ENCODE data around the gene INTS11.
A peak's percentile ranks its signal among the peaks of the same experiment; 100 is the strongest.

The INTS11 gene

DNA sequence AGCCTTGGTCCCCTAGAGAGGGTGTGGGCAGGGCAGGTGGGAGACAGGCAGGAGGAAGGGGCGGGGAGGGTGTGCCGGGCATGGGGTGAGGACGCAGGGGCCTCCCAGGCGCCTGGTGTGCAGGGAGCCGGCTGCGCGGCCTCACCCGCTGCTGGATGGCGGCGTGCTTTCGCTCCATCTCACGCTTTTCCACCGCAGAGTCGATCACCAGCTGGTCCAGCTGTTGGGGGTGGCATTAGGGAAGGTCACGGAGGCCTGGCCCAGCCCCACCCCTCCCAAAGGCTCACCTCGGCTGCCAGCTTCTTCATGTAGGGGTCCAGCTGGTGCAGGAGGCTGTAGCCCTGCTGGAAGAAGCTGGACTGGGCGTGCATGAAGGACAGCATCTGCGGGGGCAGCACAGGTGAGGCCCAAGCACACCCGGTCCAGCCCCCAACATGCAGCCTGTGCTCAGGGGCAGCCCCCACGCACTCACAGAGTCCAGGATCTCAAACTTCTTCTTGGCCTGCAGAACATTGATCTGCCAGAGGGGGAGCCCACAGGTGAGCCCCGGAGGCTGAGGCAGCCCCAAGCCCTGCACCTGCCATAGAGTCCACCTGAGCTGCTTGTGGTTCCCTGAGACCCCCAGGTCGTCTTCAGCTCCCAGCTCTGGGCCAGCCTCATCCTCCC, 24.6 kb downstream of the INTS11 start:
- DNase-seq: no peak

- DNase-seq: no peak
Observed at GRCh38 chr1:1298861-1299685, 25.4 kb downstream of the INTS11 start.

GRCh38 chr1:1297802-1298424, 26.5 kb downstream of the INTS11 start:
- DNase-seq: no peak

DNA sequence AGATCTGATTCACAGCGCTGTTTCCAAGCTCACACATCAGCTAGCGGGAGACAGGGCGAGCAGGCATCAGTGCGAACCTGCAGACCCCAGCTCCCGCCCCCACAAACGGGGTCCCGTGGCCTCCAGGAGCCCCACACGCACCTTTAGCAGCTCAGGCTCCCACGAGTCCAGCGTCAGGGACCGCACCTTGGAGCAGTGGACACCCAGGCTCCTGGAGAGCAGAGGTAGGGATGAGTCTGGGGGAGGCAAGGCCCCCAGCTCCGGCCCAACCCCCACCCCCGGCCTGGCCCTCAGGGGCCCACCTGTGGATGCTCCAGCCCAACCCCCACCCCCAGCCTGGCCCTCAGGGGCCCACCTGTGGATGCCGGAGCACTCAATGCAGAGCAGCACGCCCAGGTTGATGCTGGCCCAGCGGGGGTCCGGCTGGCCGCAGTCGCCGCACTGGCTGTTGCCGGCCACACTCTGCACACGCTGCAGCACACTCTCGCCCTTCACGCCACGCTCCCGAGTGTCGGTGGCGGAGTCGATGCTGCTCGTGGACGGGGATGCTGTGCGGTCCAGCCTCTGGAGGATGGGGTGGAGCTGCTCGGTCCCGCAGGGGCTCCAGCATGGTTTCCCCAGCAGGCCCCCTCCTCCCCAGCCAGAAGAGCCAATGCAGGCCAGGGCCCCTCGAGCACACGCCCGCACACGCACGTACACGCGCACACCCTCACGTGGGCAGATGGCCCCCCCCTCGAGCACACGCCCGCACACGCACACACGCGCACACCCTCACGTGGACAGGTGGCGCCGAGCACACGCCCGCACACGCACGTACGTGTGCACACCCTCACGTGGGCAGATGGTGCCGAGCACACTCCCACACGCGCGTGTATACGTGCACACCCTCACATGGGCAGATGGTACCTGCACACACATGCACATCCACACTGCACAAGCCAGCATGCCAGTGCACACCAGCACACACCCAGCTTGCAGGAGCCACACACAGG, 28.1 kb downstream of the INTS11 start:
- DNase-seq: no peak

- no peak for DNase-seq
Observed at GRCh38 chr1:1295154-1295923, 29.1 kb downstream of the INTS11 start.

GRCh38 chr1:1294250-1294890, 30.1 kb downstream of the INTS11 start:
- DNase-seq: no peak

DNA sequence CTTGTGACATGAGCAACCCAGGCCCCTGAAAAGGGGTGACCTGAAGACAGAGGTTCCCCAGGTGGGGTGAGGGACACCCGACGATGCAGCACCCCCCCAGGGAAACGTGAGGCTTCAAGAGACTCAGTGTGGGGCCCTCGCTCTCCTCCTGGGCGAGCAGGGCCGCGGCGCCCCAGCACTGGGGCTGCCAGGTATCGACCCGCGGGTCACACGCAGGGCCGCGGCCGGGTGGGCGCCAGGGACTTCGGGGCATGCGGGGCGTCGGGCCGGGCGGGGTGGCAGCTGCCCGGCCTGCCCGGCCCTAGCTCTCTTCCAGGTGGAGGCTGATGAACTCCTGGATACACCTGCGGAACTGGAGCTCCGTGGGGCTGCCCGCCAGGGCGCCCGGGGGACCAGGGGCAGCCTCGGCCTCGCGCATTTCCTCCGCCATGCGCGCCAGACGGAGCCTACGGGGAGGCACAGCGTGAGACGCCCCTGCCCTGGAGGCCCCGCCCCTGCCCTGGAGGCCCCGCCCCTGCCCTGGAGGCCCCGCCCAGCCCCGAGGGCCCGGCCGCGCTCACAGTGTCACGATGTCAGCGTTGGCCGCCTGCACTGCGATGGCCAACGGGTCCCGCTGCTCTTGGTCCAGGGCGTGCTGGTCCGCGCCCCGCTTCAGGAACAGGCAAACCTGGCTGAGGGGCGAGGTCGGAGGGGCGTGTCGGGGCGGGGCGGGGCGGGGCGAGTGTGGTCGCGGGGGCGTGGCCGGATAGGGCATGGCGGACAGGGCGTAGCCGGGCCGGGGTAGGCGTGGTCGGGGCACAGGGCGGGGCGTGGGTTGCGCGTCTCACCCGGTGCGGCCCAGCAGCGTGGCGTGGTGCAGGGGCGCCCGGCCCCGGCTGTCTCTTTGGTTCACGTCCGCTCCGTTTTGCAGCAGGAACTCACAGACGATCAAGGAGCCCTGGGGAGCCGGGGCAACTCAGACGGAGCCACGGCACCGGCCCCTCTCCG, 30.9 kb downstream of the INTS11 start:
- no peak for DNase-seq

- DNase-seq: no peak
Observed at GRCh38 chr1:1292851-1293250, 31.6 kb downstream of the INTS11 start.

- no peak for DNase-seq
Observed at GRCh38 chr1:1292442-1292779, 32.0 kb downstream of the INTS11 start.

DNA sequence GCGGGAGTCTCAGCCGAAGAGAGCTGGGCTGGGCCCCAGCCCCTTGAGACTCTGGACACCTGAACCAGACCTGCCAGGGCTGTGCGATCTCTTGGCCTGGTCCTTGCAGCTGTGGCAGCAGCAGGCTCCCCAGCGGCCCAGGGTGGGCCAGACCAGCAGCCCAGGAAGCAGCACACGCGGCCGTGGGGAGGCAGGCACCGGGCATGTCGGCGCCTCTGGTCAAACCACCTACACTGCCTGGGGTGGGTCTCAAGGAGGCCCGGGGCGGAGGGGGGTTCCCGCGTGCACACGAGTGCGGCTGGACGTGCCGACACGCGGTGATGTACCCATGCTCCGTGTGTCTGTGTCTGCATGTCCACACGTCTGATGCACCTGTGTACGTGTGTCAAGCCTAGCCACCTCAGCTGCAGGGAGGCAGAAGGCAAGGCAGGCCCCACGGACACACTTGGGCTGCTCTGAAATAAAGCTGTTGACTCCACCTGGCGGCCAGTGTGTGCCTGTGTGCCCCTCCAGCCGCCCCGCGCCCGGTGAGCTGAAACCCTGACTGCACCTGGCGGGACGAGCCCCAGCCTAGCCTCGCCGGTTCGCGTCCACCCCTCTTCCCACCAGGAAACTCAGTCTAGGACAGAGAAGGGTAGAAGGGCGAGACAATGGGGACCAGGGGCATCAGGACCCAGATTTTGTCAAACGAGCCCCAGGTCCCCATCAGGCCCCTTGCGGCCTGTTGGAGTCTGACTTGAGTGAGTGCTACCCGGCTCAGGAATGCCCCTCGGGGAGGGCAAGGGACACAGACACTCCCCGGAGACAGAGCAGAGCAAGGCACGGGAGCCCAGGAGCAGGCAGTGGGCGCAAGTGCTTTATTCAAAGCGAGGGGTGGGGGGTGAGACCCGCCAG, 32.7 kb downstream of the INTS11 start:
- peak; percentile 63 to 70 for DNase-seq

DNA sequence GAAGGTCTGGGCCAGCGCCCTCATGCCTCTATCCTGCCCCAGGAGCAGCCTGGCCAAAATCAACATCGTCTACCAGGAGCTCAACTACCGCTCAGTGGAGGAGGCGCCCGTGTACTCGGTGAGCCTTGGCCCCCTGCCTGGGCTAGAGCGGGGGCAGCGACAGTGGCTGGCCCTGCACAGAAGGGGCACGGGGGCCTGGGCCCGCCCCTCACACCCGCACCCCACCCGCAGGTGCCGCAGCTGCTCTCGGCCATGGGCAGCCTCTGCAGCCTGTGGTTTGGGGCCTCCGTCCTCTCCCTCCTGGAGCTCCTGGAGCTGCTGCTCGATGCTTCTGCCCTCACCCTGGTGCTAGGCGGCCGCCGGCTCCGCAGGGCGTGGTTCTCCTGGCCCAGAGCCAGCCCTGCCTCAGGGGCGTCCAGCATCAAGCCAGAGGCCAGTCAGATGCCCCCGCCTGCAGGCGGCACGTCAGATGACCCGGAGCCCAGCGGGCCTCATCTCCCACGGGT, 33.4 kb downstream of the INTS11 start:
- DNase-seq: no peak

GRCh38 chr1:1290238-1290731, 34.2 kb downstream of the INTS11 start:
- DNase-seq: peak; percentile 71 to 76

- no peak for DNase-seq
Observed at GRCh38 chr1:1287288-1288110, 37.0 kb downstream of the INTS11 start.

DNA sequence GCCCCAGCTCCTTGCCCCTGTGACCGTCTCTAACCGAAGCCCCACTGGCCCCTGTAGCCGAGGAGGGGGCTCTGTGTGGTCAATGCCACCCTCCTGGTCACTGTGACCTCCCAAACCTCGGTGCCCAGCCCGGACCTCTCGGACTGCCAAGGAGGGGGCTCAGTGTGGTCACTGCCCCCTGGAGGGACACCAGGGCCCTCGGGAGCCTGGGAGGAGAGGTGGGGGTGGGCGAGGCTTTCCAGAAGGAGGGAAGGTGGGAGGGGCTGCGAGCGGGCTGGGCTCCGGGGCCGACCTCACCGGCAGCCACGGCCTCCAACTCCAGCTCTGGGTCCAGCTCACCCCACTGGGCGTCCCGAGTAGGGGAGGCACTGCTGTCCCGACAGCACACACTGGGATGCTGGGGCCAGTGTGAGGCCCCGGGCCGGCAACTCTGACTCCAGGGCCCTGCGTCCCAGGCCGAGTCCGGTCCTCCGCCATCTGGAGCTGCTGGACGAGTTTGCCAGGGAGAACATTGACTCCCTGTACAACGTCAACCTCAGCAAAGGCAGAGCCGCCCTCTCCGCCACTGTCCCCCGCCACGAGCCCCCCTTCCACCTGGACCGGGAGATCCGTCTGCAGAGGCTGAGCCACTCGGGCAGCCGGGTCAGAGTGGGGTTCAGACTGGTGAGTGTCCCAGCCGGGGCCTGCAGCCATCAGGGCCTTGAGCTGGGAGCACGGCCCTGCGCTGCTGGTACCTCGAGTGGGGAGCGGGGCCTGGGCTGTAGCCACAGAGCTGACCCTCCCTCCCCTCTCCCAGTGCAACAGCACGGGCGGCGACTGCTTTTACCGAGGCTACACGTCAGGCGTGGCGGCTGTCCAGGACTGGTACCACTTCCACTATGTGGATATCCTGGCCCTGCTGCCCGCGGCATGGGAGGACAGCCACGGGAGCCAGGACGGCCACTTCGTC, 37.9 kb downstream of the INTS11 start:
- DNase-seq: no peak

DNA sequence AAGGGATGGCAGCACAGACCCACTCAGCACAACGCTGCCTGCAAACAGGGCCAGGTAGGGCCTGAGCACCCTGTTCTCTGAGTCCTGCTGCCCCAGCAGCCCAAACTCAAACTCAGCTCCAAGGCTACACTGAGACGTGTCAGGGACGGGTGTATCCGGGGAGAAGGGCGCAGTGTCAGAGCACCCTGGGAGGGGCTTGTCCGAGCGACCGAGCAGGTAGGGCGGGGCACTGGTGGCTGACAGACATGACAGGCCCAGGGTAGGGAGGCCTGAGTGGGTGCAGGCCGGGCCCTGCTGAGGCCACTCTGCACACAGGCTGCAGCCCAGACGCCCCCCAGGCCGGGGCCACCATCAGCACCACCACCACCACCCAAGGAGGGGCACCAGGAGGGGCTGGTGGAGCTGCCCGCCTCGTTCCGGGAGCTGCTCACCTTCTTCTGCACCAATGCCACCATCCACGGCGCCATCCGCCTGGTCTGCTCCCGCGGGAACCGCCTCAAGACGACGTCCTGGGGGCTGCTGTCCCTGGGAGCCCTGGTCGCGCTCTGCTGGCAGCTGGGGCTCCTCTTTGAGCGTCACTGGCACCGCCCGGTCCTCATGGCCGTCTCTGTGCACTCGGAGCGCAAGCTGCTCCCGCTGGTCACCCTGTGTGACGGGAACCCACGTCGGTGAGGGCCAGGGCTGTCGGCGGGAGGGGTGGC, 38.7 kb downstream of the INTS11 start:
- DNase-seq: no peak

DNA sequence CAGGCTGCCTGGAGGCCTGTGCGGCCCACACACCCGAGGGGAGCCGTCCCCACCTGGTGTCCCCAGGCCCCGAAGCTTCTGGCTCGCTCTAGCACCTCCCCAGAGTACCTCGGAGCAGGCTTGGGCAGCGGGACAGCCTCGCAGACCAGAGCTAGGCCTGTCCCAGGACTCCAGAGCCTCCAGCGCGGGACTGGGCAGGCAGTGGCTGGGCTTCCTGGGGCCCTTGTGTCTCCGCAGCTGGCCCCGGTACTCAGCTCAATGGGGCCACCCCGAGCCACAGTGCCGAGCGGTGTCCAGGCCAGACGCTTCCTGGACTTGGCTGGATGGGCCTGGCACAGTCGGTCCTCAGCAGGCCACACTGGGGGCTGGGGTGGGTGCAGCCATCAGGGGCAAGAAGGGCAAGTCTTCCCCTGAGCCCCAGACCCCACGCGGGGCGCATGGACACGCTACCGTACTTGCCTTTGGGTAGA, 39.3 kb downstream of the INTS11 start:
- no peak for DNase-seq
